GM12878 (cell line): ENCODE data around the gene FFAR4.

Experiments used
- BHLHE40 ChIP-seq, 2 experiments: fragments of 450-650 bp in 1 of 2; IDR thresholded peaks; 2 replicates each; pipeline ENCODE4 v1.6.1; 2011 to 2017; ENCODE audit warnings: low read depth in 2 of 2, borderline replicate concordance in 1 of 2, improper control_type of control experiment in 1 of 2, low read length in 1 of 2, mild to moderate bottlenecking in 1 of 2
- EGR1 ChIP-seq, 2 experiments: IDR thresholded peaks; 1 replicate in 1 of 2; 2 replicates in 1 of 2; pipeline ENCODE4 v1.6.1; 2011 to 2012; ENCODE audit warnings: low read depth in 2 of 2, low read length in 2 of 2, borderline replicate concordance in 1 of 2, mild to moderate bottlenecking in 1 of 2, moderate library complexity in 1 of 2
- EZH2 ChIP-seq: IDR thresholded peaks from 2 replicates; pipeline ENCODE4 v1.6.1; 2012; ENCODE audit warnings: low read depth, mild to moderate bottlenecking, control low read depth, inconsistent platforms, low read length, borderline replicate concordance; ENCODE audit not compliant: control insufficient read depth
- MTA3 ChIP-seq: IDR thresholded peaks from 2 replicates; pipeline ENCODE4 v1.6.1; 2012; ENCODE audit warnings: low read length, inconsistent platforms, borderline replicate concordance
- POLR2AphosphoS5 ChIP-seq: IDR thresholded peaks from 2 replicates; pipeline ENCODE4 v1.6.1; 2011; ENCODE audit warnings: mild to moderate bottlenecking, low read length, inconsistent platforms
- SREBF2 ChIP-seq: IDR thresholded peaks from 2 replicates; pipeline ENCODE4 v1.6.1; 2012; ENCODE audit warnings: mild to moderate bottlenecking, low read length
- USF1 ChIP-seq: IDR thresholded peaks from 2 replicates; pipeline ENCODE4 v1.6.1; 2011; ENCODE audit warnings: borderline replicate concordance, low read depth, mild to moderate bottlenecking, moderate library complexity, mixed read lengths, low read length; ENCODE audit not compliant: insufficient read depth; ENCODE audit errors: extremely low read length
- TF ChIP-seq, protein P1 (sequence below), 3 experiments: IDR thresholded peaks in 2 of 3; conservative IDR thresholded peaks in 1 of 3; 2 replicates each; pipeline ENCODE4 v1.5.1; 2011; ENCODE audit warnings: low read depth in 3 of 3, low read length in 3 of 3, mild to moderate bottlenecking in 3 of 3, control low read depth in 2 of 3, moderate library complexity in 2 of 3, inconsistent platforms in 1 of 3, mixed read lengths in 1 of 3; ENCODE audit not compliant: control insufficient read depth in 2 of 3, insufficient read depth in 1 of 3; ENCODE audit errors: extremely low read depth in 1 of 3

- TF ChIP-seq, protein P1, sequence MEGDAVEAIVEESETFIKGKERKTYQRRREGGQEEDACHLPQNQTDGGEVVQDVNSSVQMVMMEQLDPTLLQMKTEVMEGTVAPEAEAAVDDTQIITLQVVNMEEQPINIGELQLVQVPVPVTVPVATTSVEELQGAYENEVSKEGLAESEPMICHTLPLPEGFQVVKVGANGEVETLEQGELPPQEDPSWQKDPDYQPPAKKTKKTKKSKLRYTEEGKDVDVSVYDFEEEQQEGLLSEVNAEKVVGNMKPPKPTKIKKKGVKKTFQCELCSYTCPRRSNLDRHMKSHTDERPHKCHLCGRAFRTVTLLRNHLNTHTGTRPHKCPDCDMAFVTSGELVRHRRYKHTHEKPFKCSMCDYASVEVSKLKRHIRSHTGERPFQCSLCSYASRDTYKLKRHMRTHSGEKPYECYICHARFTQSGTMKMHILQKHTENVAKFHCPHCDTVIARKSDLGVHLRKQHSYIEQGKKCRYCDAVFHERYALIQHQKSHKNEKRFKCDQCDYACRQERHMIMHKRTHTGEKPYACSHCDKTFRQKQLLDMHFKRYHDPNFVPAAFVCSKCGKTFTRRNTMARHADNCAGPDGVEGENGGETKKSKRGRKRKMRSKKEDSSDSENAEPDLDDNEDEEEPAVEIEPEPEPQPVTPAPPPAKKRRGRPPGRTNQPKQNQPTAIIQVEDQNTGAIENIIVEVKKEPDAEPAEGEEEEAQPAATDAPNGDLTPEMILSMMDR (IDR thresholded peaks at IDR 0.05 in 2 of 3, conservative IDR thresholded peaks at IDR 0.05 in 1 of 3; ENCODE audit: control insufficient read depth in 2 of 3, extremely low read depth in 1 of 3, insufficient read depth in 1 of 3, low read depth in 3 of 3, low read length in 3 of 3): no peak
- TF ChIP-seq EZH2 (no peak), EGR1 (IDR thresholded peaks at IDR 0.05; ENCODE audit: borderline replicate concordance in 1 of 2, low read depth in 2 of 2, low read length in 2 of 2) (no peak), USF1 (no peak), SREBF2 (no peak), BHLHE40 (IDR thresholded peaks at IDR 0.05; ENCODE audit: borderline replicate concordance in 1 of 2, low read depth in 2 of 2, low read length in 1 of 2) (no peak), POLR2AphosphoS5 (no peak), MTA3 (no peak)
Observed at GRCh38 chr10:93554316-93554663, 12.2 kb upstream of the FFAR4 start.
